Activated CD4-positive, alpha-beta T cell treated with anti-CD3 and anti-CD28 coated beads, Interleukin-2, amount 50 U/mL, for 48 hours (primary cell): ENCODE data around the gene DNM2.

Experiments
- DNase-seq, 2 experiments: peaks; one replicate each; pipeline ENCODE4 v3.0.0-alpha.2; 2020

Gene DNM2

GRCh38 chr19:10691178-10691881 lies 26.5 kb upstream of the DNM2 start:
- no peak for DNase-seq

- no peak for DNase-seq
Observed at GRCh38 chr19:10691883-10692282, 26.0 kb upstream of the DNM2 start.

- no peak for DNase-seq
Observed at GRCh38 chr19:10692673-10693264, 25.1 kb upstream of the DNM2 start.

- DNase-seq, result no peak
Observed at GRCh38 chr19:10694706-10695307, 23.1 kb upstream of the DNM2 start.

- DNase-seq, result peak; percentile 92 to 93
Observed at GRCh38 chr19:10695401-10696398, 22.2 kb upstream of the DNM2 start.

- DNase-seq, result peak; percentile 77 to 84
Observed at GRCh38 chr19:10699650-10700335, 18.1 kb upstream of the DNM2 start.

- peak; percentile 29 to 47 for DNase-seq
Observed at GRCh38 chr19:10701955-10702525, 15.8 kb upstream of the DNM2 start.

GRCh38 chr19:10706990-10707389 lies 10.9 kb upstream of the DNM2 start:
- DNase-seq, result no peak

GRCh38 chr19:10707440-10707839 lies 10.4 kb upstream of the DNM2 start:
- no peak for DNase-seq

GRCh38 chr19:10708291-10708690 lies 9.6 kb upstream of the DNM2 start:
- no peak for DNase-seq

- DNase-seq, result no peak
Observed at GRCh38 chr19:10712045-10712444, 5.8 kb upstream of the DNM2 start.

- no peak for DNase-seq
Observed at GRCh38 chr19:10712754-10713153, 5.1 kb upstream of the DNM2 start.

- no peak for DNase-seq
Observed at GRCh38 chr19:10713317-10713716, 4.6 kb upstream of the DNM2 start.

GRCh38 chr19:10717054-10717355 lies 874 bp upstream of the DNM2 start:
- no peak for DNase-seq

- peak; percentile 60 to 63 for DNase-seq
Observed at GRCh38 chr19:10718205-10719196, 622 bp downstream of the DNM2 start.

GRCh38 chr19:10719466-10719961 lies 1.6 kb downstream of the DNM2 start:
- DNase-seq, result no peak

GRCh38 chr19:10720607-10721125 lies 2.8 kb downstream of the DNM2 start:
- no peak for DNase-seq

GRCh38 chr19:10723591-10723990 lies 5.7 kb downstream of the DNM2 start:
- DNase-seq, result no peak

GRCh38 chr19:10724573-10725071 lies 6.7 kb downstream of the DNM2 start:
- DNase-seq, result no peak

GRCh38 chr19:10725415-10725814 lies 7.5 kb downstream of the DNM2 start:
- no peak for DNase-seq
